Body of pancreas (tissue), 4 donors: ENCODE data around the gene SPOCK3.

ENCODE experiments used
- POLR2A ChIP-seq, 3 donors: fragments of 450-650 bp; IDR thresholded peaks; one replicate each; pipeline ENCODE4 v1.6.1; 2016; ENCODE audit warnings: antibody characterized with exemption in 3 of 3, mild to moderate bottlenecking in 2 of 3
- TF ChIP-seq, protein P1 (sequence below), 7 experiments: fragments of 450-650 bp in 4 of 7; fragments of 200-600 bp in 3 of 7; sonication (generic) in 3 of 7; IDR thresholded peaks; one replicate each; pipeline ENCODE4 v1.5.1; 2016 to 2019; ENCODE audit warnings: antibody characterized with exemption in 7 of 7

DNA sequence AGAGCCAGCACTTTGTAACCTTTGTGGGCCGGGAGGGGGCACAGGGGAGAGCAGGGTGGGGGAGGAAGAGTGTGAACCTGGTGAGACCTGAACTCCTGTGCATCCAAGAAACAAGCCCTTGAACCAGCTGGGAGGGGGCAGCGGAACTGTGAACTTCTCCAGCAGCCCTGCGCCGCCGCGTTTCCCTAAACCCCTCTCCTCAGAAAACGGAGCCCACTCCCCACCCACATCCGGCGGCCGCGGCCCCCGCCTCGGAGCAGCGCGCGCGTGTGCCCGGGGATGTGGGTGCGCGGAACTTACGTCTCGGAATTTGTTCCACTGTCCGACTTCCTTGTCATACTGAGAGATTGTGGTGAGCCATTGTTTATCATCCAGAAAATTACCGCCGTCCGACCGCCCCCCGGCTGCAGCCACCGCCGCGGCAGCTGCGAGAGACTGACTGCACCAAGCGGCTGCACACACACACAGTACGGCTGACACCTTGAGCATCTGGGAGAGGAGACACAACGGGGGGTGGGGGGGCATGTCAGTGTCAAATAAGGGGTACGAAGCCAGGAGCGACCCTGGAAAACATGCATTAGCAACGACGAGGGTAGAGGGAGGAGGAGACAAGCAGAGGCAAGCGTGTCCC is 494 bp downstream of the SPOCK3 start:
- TF ChIP-seq, protein P1, sequence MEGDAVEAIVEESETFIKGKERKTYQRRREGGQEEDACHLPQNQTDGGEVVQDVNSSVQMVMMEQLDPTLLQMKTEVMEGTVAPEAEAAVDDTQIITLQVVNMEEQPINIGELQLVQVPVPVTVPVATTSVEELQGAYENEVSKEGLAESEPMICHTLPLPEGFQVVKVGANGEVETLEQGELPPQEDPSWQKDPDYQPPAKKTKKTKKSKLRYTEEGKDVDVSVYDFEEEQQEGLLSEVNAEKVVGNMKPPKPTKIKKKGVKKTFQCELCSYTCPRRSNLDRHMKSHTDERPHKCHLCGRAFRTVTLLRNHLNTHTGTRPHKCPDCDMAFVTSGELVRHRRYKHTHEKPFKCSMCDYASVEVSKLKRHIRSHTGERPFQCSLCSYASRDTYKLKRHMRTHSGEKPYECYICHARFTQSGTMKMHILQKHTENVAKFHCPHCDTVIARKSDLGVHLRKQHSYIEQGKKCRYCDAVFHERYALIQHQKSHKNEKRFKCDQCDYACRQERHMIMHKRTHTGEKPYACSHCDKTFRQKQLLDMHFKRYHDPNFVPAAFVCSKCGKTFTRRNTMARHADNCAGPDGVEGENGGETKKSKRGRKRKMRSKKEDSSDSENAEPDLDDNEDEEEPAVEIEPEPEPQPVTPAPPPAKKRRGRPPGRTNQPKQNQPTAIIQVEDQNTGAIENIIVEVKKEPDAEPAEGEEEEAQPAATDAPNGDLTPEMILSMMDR (IDR thresholded peaks at IDR 0.05): no peak
- TF ChIP-seq POLR2A (IDR thresholded peaks at IDR 0.05): no peak
